GM10248 (cell line): ENCODE results near the gene PCDHA9.
A peak's percentile ranks its signal among the peaks of the same experiment; 100 is the strongest.
"Not testable (repeated sequence)": the region's sequence is repeated elsewhere in the genome, so short reads cannot be mapped to it uniquely, and the experiment has no call there.

Experiments
- CTCF ChIA-PET: fragments of 300-600 bp; sonication (Branson Sonifier 250); formaldehyde crosslinking; extraction: SDS; loops from one replicate; lab custom pipeline; 2021; ENCODE audit warnings: antibody characterized with exemption; lab: Yijun Ruan, JAX
- POLR2A ChIA-PET: fragments of 350-650 bp; sonication (Branson Sonifier 250); formaldehyde crosslinking; extraction: SDS; loops from one replicate; lab custom pipeline; 2020; ENCODE audit warnings: antibody characterized with exemption; lab: Yijun Ruan, JAX
- DNase-seq: peaks from one replicate; pipeline ENCODE4 v3.0.0; 2012; ENCODE audit errors: extremely low spot score
- TF ChIP-seq, protein P1 (sequence below): IDR thresholded peaks from 2 replicates; pipeline ENCODE4 v1.5.1; 2012; ENCODE audit warnings: mild to moderate bottlenecking, low read depth; ENCODE audit errors: extremely low read depth, missing control alignments, control extremely low read depth

PCDHA9 gene

DNA sequence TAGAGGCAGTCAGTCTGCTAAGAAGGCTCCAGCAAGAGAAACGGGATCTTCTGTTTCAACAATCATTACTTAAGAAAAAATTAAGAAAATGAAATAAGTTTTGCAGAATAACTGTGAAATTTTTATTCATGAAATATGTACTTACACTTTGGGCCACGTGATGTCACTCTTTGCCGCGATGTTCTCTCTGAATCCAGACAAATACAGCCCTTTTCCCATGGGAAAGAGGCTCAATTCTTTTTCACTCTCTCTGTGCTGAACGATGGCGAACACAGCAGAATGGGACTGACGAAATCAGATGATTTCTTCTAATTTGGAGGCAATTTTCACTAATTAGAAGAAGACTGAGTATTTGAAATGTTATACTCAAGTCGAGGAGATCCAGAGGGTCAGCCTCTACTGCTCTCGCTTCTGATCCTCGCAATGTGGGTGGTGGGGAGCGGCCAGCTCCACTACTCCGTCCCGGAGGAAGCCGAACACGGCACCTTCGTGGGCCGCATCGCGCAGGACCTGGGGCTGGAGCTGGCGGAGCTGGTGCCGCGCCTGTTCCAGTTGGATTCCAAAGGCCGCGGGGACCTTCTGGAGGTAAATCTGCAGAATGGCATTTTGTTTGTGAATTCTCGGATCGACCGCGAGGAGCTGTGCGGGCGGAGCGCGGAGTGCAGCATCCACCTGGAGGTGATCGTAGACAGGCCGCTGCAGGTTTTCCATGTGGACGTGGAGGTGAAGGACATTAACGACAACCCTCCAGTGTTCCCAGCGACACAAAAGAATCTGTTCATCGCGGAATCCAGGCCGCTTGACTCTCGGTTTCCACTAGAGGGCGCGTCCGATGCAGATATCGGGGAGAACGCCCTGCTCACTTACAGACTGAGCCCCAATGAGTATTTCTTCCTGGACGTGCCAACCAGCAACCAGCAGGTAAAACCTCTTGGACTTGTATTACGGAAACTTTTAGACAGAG, at the start of gene PCDHA9:
PCDHA9 (plus strand) TSS at position 244 of the 964 bp plus-strand sequence; CDS start at position 358, 114 bp downstream.
- POLR2A ChIA-PET, DNase-seq, CTCF ChIA-PET: not testable (repeated sequence)

- DNase-seq: no peak
- ChIA-PET CTCF (no interaction called here), POLR2A (no interaction called here)
- TF ChIP-seq, protein P1, sequence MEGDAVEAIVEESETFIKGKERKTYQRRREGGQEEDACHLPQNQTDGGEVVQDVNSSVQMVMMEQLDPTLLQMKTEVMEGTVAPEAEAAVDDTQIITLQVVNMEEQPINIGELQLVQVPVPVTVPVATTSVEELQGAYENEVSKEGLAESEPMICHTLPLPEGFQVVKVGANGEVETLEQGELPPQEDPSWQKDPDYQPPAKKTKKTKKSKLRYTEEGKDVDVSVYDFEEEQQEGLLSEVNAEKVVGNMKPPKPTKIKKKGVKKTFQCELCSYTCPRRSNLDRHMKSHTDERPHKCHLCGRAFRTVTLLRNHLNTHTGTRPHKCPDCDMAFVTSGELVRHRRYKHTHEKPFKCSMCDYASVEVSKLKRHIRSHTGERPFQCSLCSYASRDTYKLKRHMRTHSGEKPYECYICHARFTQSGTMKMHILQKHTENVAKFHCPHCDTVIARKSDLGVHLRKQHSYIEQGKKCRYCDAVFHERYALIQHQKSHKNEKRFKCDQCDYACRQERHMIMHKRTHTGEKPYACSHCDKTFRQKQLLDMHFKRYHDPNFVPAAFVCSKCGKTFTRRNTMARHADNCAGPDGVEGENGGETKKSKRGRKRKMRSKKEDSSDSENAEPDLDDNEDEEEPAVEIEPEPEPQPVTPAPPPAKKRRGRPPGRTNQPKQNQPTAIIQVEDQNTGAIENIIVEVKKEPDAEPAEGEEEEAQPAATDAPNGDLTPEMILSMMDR: no peak
Observed at GRCh38 chr5:140800816-140801493, 47.2 kb upstream of the PCDHA9 start, which contains the start of gene PCDHA3. TSS of gene PCDHA3 (plus strand) at chr5:140801057.

DNA sequence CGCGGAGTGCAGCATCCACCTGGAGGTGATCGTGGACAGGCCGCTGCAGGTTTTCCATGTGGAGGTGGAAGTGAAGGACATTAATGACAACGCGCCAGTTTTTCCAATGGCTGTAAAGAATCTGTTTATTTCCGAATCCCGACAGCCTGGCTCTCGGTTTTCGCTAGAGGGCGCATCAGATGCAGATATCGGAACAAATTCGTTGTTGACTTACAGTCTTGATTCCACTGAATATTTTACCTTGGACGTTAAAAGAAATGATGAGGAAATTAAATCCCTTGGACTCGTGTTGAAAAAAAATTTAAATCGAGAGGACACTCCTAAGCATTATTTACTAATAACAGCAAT, 46.7 kb upstream of the PCDHA9 start:
- ChIA-PET POLR2A (no interaction called here), CTCF (no interaction called here)
- TF ChIP-seq, protein P1: no peak
- DNase-seq: no peak

GRCh38 chr5:140802381-140802780, 45.8 kb upstream of the PCDHA9 start:
- CTCF ChIA-PET, DNase-seq, POLR2A ChIA-PET: not testable (repeated sequence)

GRCh38 chr5:140802781-140803271, 45.4 kb upstream of the PCDHA9 start:
- DNase-seq: no peak
- ChIA-PET CTCF (no interaction called here), POLR2A (no interaction called here)
- TF ChIP-seq, protein P1: no peak

DNA sequence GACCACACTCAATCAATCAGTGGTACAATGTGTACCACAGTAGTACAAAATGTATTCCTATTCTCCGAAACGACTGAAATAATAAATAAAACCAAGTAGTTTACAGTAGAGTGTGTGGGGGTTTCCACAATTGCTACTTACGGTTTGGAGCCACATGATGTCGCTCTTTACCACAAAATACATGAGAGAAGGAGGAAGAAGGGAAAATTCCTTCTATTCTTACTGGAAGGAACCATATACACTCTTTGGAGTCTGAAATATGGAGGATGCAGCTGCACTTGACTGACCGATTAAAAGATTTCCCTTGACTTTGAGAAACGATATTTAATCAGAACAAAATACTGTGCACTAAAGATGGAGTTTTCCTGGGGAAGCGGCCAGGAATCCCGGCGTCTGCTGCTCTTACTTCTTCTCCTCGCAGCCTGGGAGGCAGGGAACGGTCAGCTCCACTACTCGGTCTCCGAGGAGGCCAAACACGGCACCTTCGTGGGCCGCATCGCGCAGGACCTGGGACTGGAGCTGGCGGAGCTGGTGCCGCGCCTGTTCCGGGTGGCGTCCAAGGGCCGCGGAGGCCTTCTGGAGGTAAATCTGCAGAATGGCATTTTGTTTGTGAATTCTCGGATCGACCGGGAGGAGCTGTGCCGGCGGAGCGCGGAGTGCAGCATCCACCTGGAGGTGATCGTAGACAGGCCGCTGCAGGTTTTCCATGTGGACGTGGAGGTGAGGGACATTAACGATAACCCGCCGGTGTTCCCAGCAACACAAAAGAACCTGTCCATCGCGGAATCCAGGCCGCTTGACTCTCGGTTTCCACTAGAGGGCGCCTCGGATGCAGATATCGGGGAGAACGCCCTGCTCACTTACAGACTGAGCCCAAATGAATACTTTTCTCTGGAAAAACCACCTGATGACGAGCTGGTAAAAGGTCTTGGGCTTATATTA, 41.1 kb upstream of the PCDHA9 start, which contains the start of gene PCDHA4:
PCDHA4 (plus strand) TSS at position 235 of the 942 bp plus-strand sequence.
- ChIA-PET POLR2A (no interaction called here), CTCF (interaction anchor here (1.0 to 1.3 kb wide), 3 partner anchors 9 to 21 kb away, joined by 3 to 4 read pairs (median 3); partner anchors contain the start of gene PCDHA1)
- TF ChIP-seq, protein P1: peak; percentile 13
- DNase-seq: no peak

GRCh38 chr5:140808241-140808888, 39.8 kb upstream of the PCDHA9 start:
- POLR2A ChIA-PET: not testable (repeated sequence)

More at GRCh38 chr5:140808241-140808888, 39.8 kb upstream of the PCDHA9 start:
- CTCF ChIA-PET: interaction anchor here (1.0 to 1.1 kb wide), 2 partner anchors 9 to 22 kb away, joined by 3 to 4 read pairs; partner anchors contain the start of gene PCDHA1
- not testable (repeated sequence) for DNase-seq
